CD4-positive, alpha-beta T cell (primary cell): ENCODE data around the gene RBP5. TPM values are rescaled to one million over a fixed set of nuclear protein-coding genes. Genes with fewer than 3 reads are reported as not detected.

Source experiments
- ATAC-seq: fragments of 200-7000 bp; cut with Tn5 transposase; one replicate; pipeline ENCODE4 v1.10.0; 2022; ENCODE audit warnings: mild to moderate bottlenecking; ENCODE audit not compliant: poor library complexity
- CTCF ChIA-PET: fragments of 350-600 bp; sonication (Branson Sonifier 250); formaldehyde crosslinking; loops from one replicate; lab custom pipeline; 2021; ENCODE audit warnings: antibody characterized with exemption, inconsistent platforms; lab: Charles Lee
- POLR2A ChIA-PET: fragments of 350-600 bp; sonication (Branson Sonifier 250); formaldehyde crosslinking; loops from one replicate; lab custom pipeline; 2021; ENCODE audit warnings: antibody characterized with exemption, inconsistent platforms; lab: Charles Lee
- DNase-seq, 14 experiments: peaks; one replicate each; pipeline ENCODE4 v3.0.0-alpha.2; 2013 to 2020; ENCODE audit warnings: mixed read lengths in 2 of 14
- H3K27ac ChIP-seq, 2 donors: one replicate each; pipeline versions ENCODE4 v1.5.1 to v1.7.0; 2013; ENCODE audit warnings: low read length in 2 of 2, low read depth in 1 of 2, mild to moderate bottlenecking in 1 of 2
- H3K27me3 ChIP-seq, 2 experiments: 1 replicate in 1 of 2; 2 replicates in 1 of 2; pipeline versions ENCODE4 v1.6.1 to v1.7.0; 2013; ENCODE audit warnings: low read length in 2 of 2, control low read depth in 1 of 2, mild to moderate bottlenecking in 1 of 2, moderate library complexity in 1 of 2; ENCODE audit not compliant: insufficient read depth in 2 of 2, control insufficient read depth in 1 of 2
- H3K36me3 ChIP-seq: one replicate; pipeline ENCODE4 v1.6.1; 2013; ENCODE audit warnings: low read length, control low read depth; ENCODE audit not compliant: insufficient read depth
- H3K4me1 ChIP-seq: one replicate; pipeline ENCODE4 v1.6.1; 2013; ENCODE audit warnings: low read length, control low read depth; ENCODE audit not compliant: insufficient read depth
- H3K4me3 ChIP-seq: one replicate; pipeline ENCODE4 v1.5.1; 2013; ENCODE audit warnings: mild to moderate bottlenecking, low read length, moderate library complexity
- H3K9me3 ChIP-seq, 2 experiments: 1 replicate in 1 of 2; 2 replicates in 1 of 2; pipeline versions ENCODE4 v1.6.1 to v1.7.0; 2013; ENCODE audit warnings: low read length in 2 of 2, mild to moderate bottlenecking in 2 of 2, control low read depth in 1 of 2, moderate library complexity in 1 of 2; ENCODE audit not compliant: control insufficient read depth in 1 of 2, insufficient read depth in 1 of 2
- H3K27ac Mint-ChIP-seq: one replicate; pipeline ENCODE4 v1.8.0; 2020; ENCODE audit warnings: mixed read lengths
- H3K27me3 Mint-ChIP-seq: one replicate; pipeline ENCODE4 v1.8.0; 2021; ENCODE audit warnings: mixed read lengths
- H3K36me3 Mint-ChIP-seq: one replicate; pipeline ENCODE4 v1.8.0; 2021; ENCODE audit warnings: low read depth, mixed read lengths
- H3K4me1 Mint-ChIP-seq: one replicate; pipeline ENCODE4 v1.8.0; 2021; ENCODE audit warnings: low read depth, mixed read lengths
- H3K4me3 Mint-ChIP-seq: one replicate; pipeline ENCODE4 v1.8.0; 2020; ENCODE audit warnings: mild to moderate bottlenecking, mixed read lengths
- H3K9me3 Mint-ChIP-seq: one replicate; pipeline ENCODE4 v1.8.0; 2020; ENCODE audit warnings: mixed read lengths
- CTCF ChIP-seq: fragments of 200-600 bp; IDR thresholded peaks from one replicate; pipeline ENCODE4 v1.8.0; 2022; ENCODE audit warnings: antibody characterized with exemption, mild to moderate bottlenecking
- intact Hi-C, 2 experiments: fragments of 100-400 bp; cut with DNase I in 1 of 2; cut with micrococcal nuclease in 1 of 2; formaldehyde crosslinking; loops; one replicate each; pipeline versions ENCODE4 v1.15.1 to v1.9.0; 2023 to 2025; cut with DNase I, micrococcal nuclease
- total RNA-seq, 174 experiments: library from RNA in 2 of 174; stranded (reverse) in 2 of 174; gene quantifications; one replicate each; pipeline ENCODE4 v1.2.3 and lab custom pipeline; 2021 to 2026

RBP5 gene
- total RNA-seq, 2 experiments from 2014 or later = not detected

- peaks cover 47% of the 10 kb centered on the region for H3K4me1 Mint-ChIP-seq
- intact Hi-C loops = no loop called here
- no peaks in the 10 kb centered on the region for H3K27me3 ChIP-seq
- H3K27me3 Mint-ChIP-seq = no peaks in the 10 kb centered on the region
- TF ChIP-seq CTCF = no peak
- no peaks in the 10 kb centered on the region for H3K9me3 Mint-ChIP-seq
- no peak for ATAC-seq
- ChIA-PET CTCF (no interaction called here), POLR2A (interaction anchor here (1.8 to 3.8 kb wide), 2 partner anchors 21 to 238 kb away, joined by 4 to 16 read pairs; partner anchors contain the start of gene C1RL)
- peak in 1 of 14 experiments; percentile 21 for DNase-seq
- H3K4me3 ChIP-seq = peak overlapping the region; percentile 88
- H3K4me3 Mint-ChIP-seq = peak overlapping the region; percentile 91
- peaks cover 13% of the 10 kb centered on the region for H3K36me3 ChIP-seq
- peak overlapping the region; percentile 87 for H3K27ac Mint-ChIP-seq
- no peaks in the 10 kb centered on the region for H3K9me3 ChIP-seq
- peak overlapping the region; percentile 58 to 71 for H3K27ac ChIP-seq
- H3K4me1 ChIP-seq = peaks cover 33% of the 10 kb centered on the region
- H3K36me3 Mint-ChIP-seq = peaks cover 17% of the 10 kb centered on the region
These were observed 690 bp upstream of the RBP5 start for GRCh38 chr12:7129287-7129871.

DNA sequence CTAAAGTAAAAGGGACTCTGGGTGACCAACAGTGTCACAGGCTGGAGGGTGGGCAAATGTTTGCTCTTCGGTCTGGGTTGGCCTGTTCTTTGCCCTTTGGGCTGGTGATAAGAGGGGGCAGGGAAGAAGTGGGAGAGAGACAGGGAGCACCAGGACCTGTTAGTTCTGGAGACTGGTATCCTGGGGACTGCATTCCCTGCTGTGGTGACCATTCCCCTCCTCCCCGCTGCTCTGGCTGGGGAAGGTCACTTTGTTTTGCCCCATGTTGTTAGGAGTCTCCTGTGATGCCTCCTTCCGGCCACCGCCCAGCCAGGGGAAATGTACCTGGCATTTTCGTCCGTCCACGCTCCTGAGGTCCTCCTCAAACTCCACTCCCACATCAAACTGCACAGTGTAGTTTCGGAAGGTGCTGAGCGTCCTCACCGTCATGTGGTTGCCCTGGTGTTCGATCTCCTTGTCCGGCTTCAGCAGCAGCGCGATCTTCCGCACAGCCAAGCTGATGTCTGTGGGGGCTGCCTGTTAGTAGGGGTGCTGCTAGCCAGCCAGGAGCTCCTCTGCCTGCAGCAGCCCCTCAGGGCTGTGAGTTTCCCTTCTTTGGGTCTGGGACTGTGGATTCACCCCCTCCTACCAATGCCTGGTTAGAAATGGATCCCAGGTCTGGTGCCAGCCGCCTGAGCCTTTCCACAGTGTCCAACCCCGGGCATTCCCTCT lies 618 bp downstream of the RBP5 start:
- intact Hi-C loops = no loop called here
- Mint-ChIP-seq H3K4me3 (peak overlapping the region; percentile 91), H3K27me3 (no peaks in the 10 kb centered on the region), H3K4me1 (peaks cover 47% of the 10 kb centered on the region), H3K27ac (peak overlapping the region; percentile 20), H3K9me3 (no peaks in the 10 kb centered on the region), H3K36me3 (peaks cover 16% of the 10 kb centered on the region)
- no peak for TF ChIP-seq CTCF
- H3K4me1 ChIP-seq = peaks cover 33% of the 10 kb centered on the region
- ATAC-seq = no peak
- H3K4me3 ChIP-seq = no peak overlapping the region
- H3K27me3 ChIP-seq = no peaks in the 10 kb centered on the region
- POLR2A ChIA-PET = interaction anchor here (3.8 kb wide), 1 partner anchor 20 kb away, joined by 16 read pairs; the partner anchor contains the start of gene C1RL
- H3K9me3 ChIP-seq = no peaks in the 10 kb centered on the region
- no peak overlapping the region for H3K27ac ChIP-seq
- CTCF ChIA-PET = no interaction called here
- peaks cover 1% of the 10 kb centered on the region for H3K36me3 ChIP-seq
- no peak for DNase-seq

DNA sequence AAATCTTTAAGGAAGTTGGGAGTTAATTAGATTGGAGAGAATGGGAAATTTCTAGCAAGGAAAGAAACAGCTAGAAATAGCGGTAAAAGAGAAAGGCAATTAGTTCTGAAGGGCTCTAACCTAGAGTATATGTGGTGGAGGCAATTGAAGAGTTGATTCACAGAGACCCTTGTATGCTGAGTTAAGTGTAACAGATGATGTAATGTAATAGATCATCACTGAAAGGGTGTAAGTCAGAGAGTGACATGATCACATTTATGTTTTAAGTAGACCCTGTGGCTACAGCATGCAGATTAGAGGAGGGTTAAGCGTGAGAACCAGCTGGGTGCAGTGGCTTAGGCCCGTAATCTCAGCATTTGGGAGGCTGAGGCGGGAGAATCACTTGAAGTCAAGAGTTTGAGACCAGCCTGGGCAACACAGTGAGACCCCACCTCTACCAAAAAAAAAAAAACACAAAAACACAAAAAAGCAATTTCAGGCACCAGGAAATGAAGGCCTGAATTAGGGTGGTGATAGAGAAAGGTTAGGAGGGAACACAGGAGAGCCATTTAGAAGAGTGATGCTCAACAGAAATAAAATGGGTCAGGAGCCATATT lies 3.0 kb downstream of the RBP5 start:
- Mint-ChIP-seq H3K4me3 (peak overlapping the region; percentile 58), H3K9me3 (no peaks in the 10 kb centered on the region), H3K27me3 (no peaks in the 10 kb centered on the region), H3K4me1 (peaks cover 23% of the 10 kb centered on the region), H3K36me3 (peaks cover 8% of the 10 kb centered on the region), H3K27ac (no peak overlapping the region)
- Histone ChIP-seq H3K27me3 (no peaks in the 10 kb centered on the region), H3K4me1 (peaks cover 16% of the 10 kb centered on the region), H3K27ac (no peak overlapping the region), H3K36me3 (no peaks in the 10 kb centered on the region), H3K9me3 (no peaks in the 10 kb centered on the region), H3K4me3 (no peak overlapping the region)
- no peak for TF ChIP-seq CTCF
- CTCF ChIA-PET = interaction anchor here (0.6 to 0.8 kb wide), 2 partner anchors 13 to 16 kb away, joined by 3 read pairs; no protein-coding TSS in a partner anchor
- intact Hi-C loops = no loop called here
- POLR2A ChIA-PET = interaction anchor here (1.3 kb wide), 1 partner anchor 253 kb away, joined by 4 read pairs; the partner anchor contains the start of gene SPSB2
- DNase-seq (no peak), ATAC-seq (no peak)
